Choroid plexus epithelial cell (primary cell): ENCODE measurements around the gene MYO18B.

Experiments used
- DNase-seq: peaks from one replicate; pipeline ENCODE4 v3.0.0-alpha.2; 2010; ENCODE audit warnings: low read depth
- H3K4me3 ChIP-seq: 2 replicates; pipeline ENCODE4 v1.5.1; 2011; ENCODE audit warnings: low read depth, mild to moderate bottlenecking, control low read depth, low read length, moderate library complexity
- CTCF ChIP-seq: conservative IDR thresholded peaks from 2 replicates; pipeline ENCODE4 v1.5.1; 2011; ENCODE audit warnings: low read depth, mild to moderate bottlenecking, control low read depth, inconsistent platforms, low read length, moderate library complexity

MYO18B gene

GRCh38 chr22:26064048-26064447 is 322.1 kb downstream of the MYO18B start:
- DNase-seq, result no peak
- no peak overlapping the region for H3K4me3 ChIP-seq
- TF ChIP-seq CTCF, result no peak

- no peak for TF ChIP-seq CTCF
- DNase-seq, result no peak
- no peak overlapping the region for H3K4me3 ChIP-seq
Observed at GRCh38 chr22:26065847-26066246, 323.9 kb downstream of the MYO18B start.

- H3K4me3 ChIP-seq, result no peak overlapping the region
- DNase-seq, result no peak
- no peak for TF ChIP-seq CTCF
Observed at GRCh38 chr22:26066534-26066933, 324.5 kb downstream of the MYO18B start.

- no peak overlapping the region for H3K4me3 ChIP-seq
- TF ChIP-seq CTCF, result no peak
- DNase-seq, result no peak
Observed at GRCh38 chr22:26068571-26068970, 326.6 kb downstream of the MYO18B start.

- no peak overlapping the region for H3K4me3 ChIP-seq
- no peak for TF ChIP-seq CTCF
- DNase-seq, result no peak
Observed at GRCh38 chr22:26072621-26073020, 330.6 kb downstream of the MYO18B start.

- TF ChIP-seq CTCF, result no peak
- no peak for DNase-seq
Observed at GRCh38 chr22:26075251-26075650, 333.3 kb downstream of the MYO18B start.

GRCh38 chr22:26079009-26079408 is 337.0 kb downstream of the MYO18B start:
- no peak for DNase-seq
- H3K4me3 ChIP-seq, result no peak overlapping the region
- TF ChIP-seq CTCF, result no peak

More at GRCh38 chr22:26075251-26075650, 333.3 kb downstream of the MYO18B start:
- no peak overlapping the region for H3K4me3 ChIP-seq
